GM18951 (cell line): ENCODE results near the gene C10orf95.

ENCODE experiments used
- POLR2A ChIP-seq: IDR thresholded peaks from 4 replicates; pipeline ENCODE4 v1.6.1; 2011; ENCODE audit warnings: mild to moderate bottlenecking; ENCODE audit not compliant: insufficient read length, insufficient read depth; ENCODE audit errors: extremely low read depth
- in situ Hi-C: fragments of 300-500 bp; cut with MboI; formaldehyde crosslinking; loops from one replicate; pipeline ENCODE4 v1.12.0; 2022; ENCODE audit warnings: low sequenced_read_pairs, mixed read lengths, inconsistent platforms; ENCODE audit not compliant: unreplicated experiment

C10orf95 gene

GRCh38 chr10:102402512-102402896, 48.8 kb downstream of the C10orf95 start:
- no peak for TF ChIP-seq POLR2A
- in situ Hi-C loops = no loop called here

GRCh38 chr10:102401735-102402511, 49.4 kb downstream of the C10orf95 start:
- TF ChIP-seq POLR2A = no peak
- in situ Hi-C loops = no loop called here

GRCh38 chr10:102401342-102401654, 50.0 kb downstream of the C10orf95 start:
- no peak for TF ChIP-seq POLR2A
- in situ Hi-C loops = no loop called here

- in situ Hi-C loops = no loop called here
- TF ChIP-seq POLR2A = peak; percentile 20
Observed at GRCh38 chr10:102400598-102401341, 50.6 kb downstream of the C10orf95 start.

GRCh38 chr10:102400076-102400475, 51.3 kb downstream of the C10orf95 start:
- in situ Hi-C loops = no loop called here
- TF ChIP-seq POLR2A = no peak
